SU-DHL-6 (cell line): ENCODE data around the gene GRB10.

Experiments used
- CTCF ChIP-seq: fragments of 200-600 bp; sonication (generic); IDR thresholded peaks from one replicate; pipeline ENCODE4 v1.5.1; 2017; ENCODE audit warnings: antibody characterized with exemption, mild to moderate bottlenecking, low read length, moderate library complexity; ENCODE audit not compliant: insufficient read depth, poor library complexity, severe bottlenecking
- EZH2phosphoT487 ChIP-seq: fragments of 200-600 bp; sonication (generic), shearing (Covaris generic); conservative IDR thresholded peaks from 2 replicates; pipeline ENCODE4 v1.6.1; 2018; ENCODE audit warnings: mild to moderate bottlenecking, antibody characterized with exemption, low read length, moderate library complexity, mixed read lengths

GRCh38 chr7:50661345-50662040 lies 121.2 kb downstream of the GRB10 start:
- no peak for TF ChIP-seq EZH2phosphoT487
- TF ChIP-seq CTCF, result no peak
